ENCODE results near the gene ABHD16B.
"Not testable (repeated sequence)": the region's sequence is repeated elsewhere in the genome, so short reads cannot be mapped to it uniquely, and the experiment has no call there.

Gene ABHD16B

GRCh38 chr20:63856098-63856511 is 5.2 kb upstream of the ABHD16B start:
- no peak for DNase-seq

- no peak for DNase-seq
Observed at GRCh38 chr20:63857764-63858392, 3.4 kb upstream of the ABHD16B start.

- DNase-seq = no peak
Observed at GRCh38 chr20:63858393-63859165, 2.7 kb upstream of the ABHD16B start.

- no peak for DNase-seq
Observed at GRCh38 chr20:63859166-63859699, 2.1 kb upstream of the ABHD16B start.

GRCh38 chr20:63860325-63861051 is 810 bp upstream of the ABHD16B start:
- DNase-seq = no peak

- DNase-seq = no peak
Observed at GRCh38 chr20:63861981-63862901, 943 bp downstream of the ABHD16B start.

- no peak for DNase-seq
Observed at GRCh38 chr20:63863021-63863797, 1.9 kb downstream of the ABHD16B start.

- peak; percentile 65 for DNase-seq
Observed at GRCh38 chr20:63863798-63864544, 2.7 kb downstream of the ABHD16B start.

- no peak for DNase-seq
Observed at GRCh38 chr20:63864545-63864977, 3.3 kb downstream of the ABHD16B start.

- DNase-seq = peak; percentile 94
Observed at GRCh38 chr20:63864978-63865640, 3.8 kb downstream of the ABHD16B start, which contains the start of gene TPD52L2. TSS of gene TPD52L2 (plus strand) at chr20:63865270. CDS start at chr20:63865366, 96 bp downstream.

- not testable (repeated sequence) for DNase-seq
Observed at GRCh38 chr20:63867042-63867441, 5.7 kb downstream of the ABHD16B start.

- DNase-seq = no peak
Observed at GRCh38 chr20:63868264-63868663, 7.0 kb downstream of the ABHD16B start.

- no peak for DNase-seq
Observed at GRCh38 chr20:63873477-63873971, 12.2 kb downstream of the ABHD16B start.

GRCh38 chr20:63874241-63874640 is 12.9 kb downstream of the ABHD16B start:
- not testable (repeated sequence) for DNase-seq

GRCh38 chr20:63876489-63877036 is 15.3 kb downstream of the ABHD16B start:
- DNase-seq = no peak

- DNase-seq = no peak
Observed at GRCh38 chr20:63877755-63878470, 16.6 kb downstream of the ABHD16B start.

GRCh38 chr20:63878899-63879663 is 17.8 kb downstream of the ABHD16B start:
- DNase-seq = no peak

- DNase-seq = not testable (repeated sequence)
Observed at GRCh38 chr20:63880901-63881300, 19.6 kb downstream of the ABHD16B start.
